Natural killer cell treated with Interleukin-12 subunit alpha and Interleukin-12 subunit beta and Interleukin-15 and Interleukin-18, amount 100 ng/mL, for 72 hours (primary cell): ENCODE measurements around the gene HSPA5. TPM values are rescaled to one million over a fixed set of nuclear protein-coding genes. Genes with fewer than 3 reads are reported as not detected.
"Not testable (repeated sequence)": the region's sequence is repeated elsewhere in the genome, so short reads cannot be mapped to it uniquely, and the experiment has no call there.

ENCODE experiments used
- ATAC-seq, 2 donors: fragments of 150-1000 bp; cut with Tn5 transposase in 1 of 2; sonication (Bioruptor Pico), chemical (Tn5 transposase) in 1 of 2; 2 replicates each; pipeline ENCODE4 v1.10.0; 2021
- DNase-seq: peaks from one replicate; pipeline ENCODE4 v3.0.0; 2022; ENCODE audit warnings: low spot score
- H3K27ac Mint-ChIP-seq, 2 donors: 1 replicate in 1 of 2; 2 replicates in 1 of 2; pipeline ENCODE4 v1.8.0; 2022; ENCODE audit warnings: mixed read lengths in 2 of 2, mild to moderate bottlenecking in 1 of 2, moderate library complexity in 1 of 2
- H3K27me3 Mint-ChIP-seq, 2 donors: 1 replicate in 1 of 2; 2 replicates in 1 of 2; pipeline ENCODE4 v1.8.0; 2022; ENCODE audit warnings: mixed read lengths in 2 of 2
- H3K36me3 Mint-ChIP-seq: one replicate; pipeline ENCODE4 v1.8.0; 2022; ENCODE audit warnings: mixed read lengths
- H3K4me1 Mint-ChIP-seq, 2 donors: 1 replicate in 1 of 2; 2 replicates in 1 of 2; pipeline ENCODE4 v1.8.0; 2022; ENCODE audit warnings: low read depth in 2 of 2, mixed read lengths in 2 of 2, mild to moderate bottlenecking in 1 of 2
- H3K4me3 Mint-ChIP-seq: one replicate; pipeline ENCODE4 v1.8.0; 2022; ENCODE audit warnings: mixed read lengths
- H3K9me3 Mint-ChIP-seq: 2 replicates; pipeline ENCODE4 v1.8.0; 2022; ENCODE audit warnings: mixed read lengths
- total RNA-seq, 2 donors: library from RNA; stranded (reverse); gene quantifications; one replicate each; pipeline ENCODE4 v1.2.3, GENCODE V29; 2022

The HSPA5 gene
- total RNA-seq, result 100 to 1,000 TPM; 319 to 344 TPM

- H3K9me3 Mint-ChIP-seq, result no peaks in the 10 kb centered on the region
- DNase-seq, result peak; percentile 100
- H3K27me3 Mint-ChIP-seq, result no peaks in the 10 kb centered on the region
- H3K27ac Mint-ChIP-seq, result peak within 1 kb of the TSS; percentile 94 to 97
- H3K36me3 Mint-ChIP-seq, result peaks cover 22% of the 10 kb centered on the region
- ATAC-seq, result peak; percentile 96 to 97
- peaks cover 38 to 39% of the 10 kb centered on the region in 2 donors for H3K4me1 Mint-ChIP-seq
- H3K4me3 Mint-ChIP-seq, result peak within 1 kb of the TSS; percentile 96
Observed at GRCh38 chr9:125241000-125241862, at the start of gene HSPA5. TSS of gene HSPA5 (minus strand) at chr9:125241343. CDS start at chr9:125241126, 217 bp downstream.

DNA sequence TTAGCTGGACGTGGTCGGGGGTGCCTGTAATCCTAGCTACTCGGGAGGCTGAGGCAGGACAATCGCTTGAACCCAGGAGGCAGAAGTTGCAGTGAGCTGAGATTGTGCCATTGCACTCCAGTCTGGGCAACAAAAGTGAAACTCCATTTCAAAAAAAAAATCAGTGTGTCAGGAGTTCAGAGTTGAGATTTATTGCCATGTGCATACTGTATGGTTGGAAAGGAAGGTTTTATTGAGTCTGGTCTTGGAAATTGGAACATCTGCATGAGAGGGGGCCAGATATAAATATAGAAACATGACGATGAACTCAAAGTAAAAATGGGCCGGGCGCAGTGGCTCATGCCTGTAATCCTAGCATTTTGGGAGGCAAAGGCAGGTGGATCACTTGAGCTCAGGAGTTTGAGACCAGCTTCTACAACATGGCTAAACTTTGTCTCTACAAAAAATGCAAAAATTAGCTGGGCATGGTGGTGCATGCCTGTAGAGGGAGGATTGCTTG is 45.8 kb upstream of the HSPA5 start:
- not testable (repeated sequence) for H3K36me3 Mint-ChIP-seq, H3K27me3 Mint-ChIP-seq, ATAC-seq, DNase-seq, H3K9me3 Mint-ChIP-seq, H3K4me3 Mint-ChIP-seq, H3K27ac Mint-ChIP-seq
- peaks cover 3 to 11% of the 10 kb centered on the region in 2 donors for H3K4me1 Mint-ChIP-seq

GRCh38 chr9:125284855-125285254 is 43.7 kb upstream of the HSPA5 start:
- H3K36me3 Mint-ChIP-seq, result no peaks in the 10 kb centered on the region
- no peak overlapping the region for H3K4me3 Mint-ChIP-seq
- no peaks in the 10 kb centered on the region for H3K9me3 Mint-ChIP-seq

DNA sequence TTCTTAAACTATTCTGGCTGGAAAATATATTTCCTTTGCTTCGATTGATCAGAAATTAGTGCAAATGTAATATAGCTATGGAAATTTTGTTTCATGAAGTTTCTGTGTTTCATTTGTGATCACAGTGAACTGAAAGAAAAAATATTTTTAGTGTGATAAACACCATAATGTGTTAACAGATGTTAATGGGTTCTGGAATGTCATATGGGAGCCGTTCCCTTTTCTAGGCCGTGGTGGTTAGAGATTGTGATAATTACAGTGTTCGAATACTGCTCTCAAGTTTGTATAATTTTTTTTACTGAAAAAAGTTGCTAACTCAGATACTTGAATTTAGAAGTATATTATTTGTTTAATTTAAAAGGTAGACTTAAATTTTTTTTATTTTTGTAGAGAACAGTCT is 39.8 kb upstream of the HSPA5 start:
- Mint-ChIP-seq H3K27me3 (no peaks in the 10 kb centered on the region), H3K27ac (no peak overlapping the region), H3K36me3 (no peaks in the 10 kb centered on the region), H3K4me3 (no peak overlapping the region), H3K4me1 (peaks cover 0 to 4% of the 10 kb centered on the region in 2 donors), H3K9me3 (no peaks in the 10 kb centered on the region)
- ATAC-seq (no peak), DNase-seq (no peak)

More at GRCh38 chr9:125284855-125285254, 43.7 kb upstream of the HSPA5 start:
- H3K27me3 Mint-ChIP-seq, result no peaks in the 10 kb centered on the region
- ATAC-seq, result no peak
- no peak overlapping the region for H3K27ac Mint-ChIP-seq
- peaks cover 3 to 11% of the 10 kb centered on the region in 2 donors for H3K4me1 Mint-ChIP-seq
- DNase-seq, result no peak

DNA sequence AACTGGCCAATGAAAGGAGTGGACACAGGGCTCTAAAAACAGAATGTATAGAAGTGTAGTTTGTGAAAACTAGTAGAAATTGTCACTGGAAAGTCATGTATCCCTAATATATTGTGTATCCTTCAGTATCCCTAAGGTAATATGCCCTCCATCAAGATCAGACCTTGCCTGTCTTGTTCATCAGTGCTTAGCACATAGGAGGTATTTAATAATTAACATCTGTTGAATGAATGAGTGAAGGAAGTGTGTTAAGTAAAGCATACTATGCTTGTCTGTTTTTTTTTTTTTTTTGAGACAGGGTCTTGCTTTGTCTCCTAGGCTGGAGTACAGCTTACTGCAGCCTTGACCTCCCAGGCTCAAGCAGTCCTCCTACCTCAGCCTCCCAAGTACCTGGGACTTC is 36.3 kb upstream of the HSPA5 start:
- Mint-ChIP-seq H3K4me3 (no peak overlapping the region), H3K27ac (no peak overlapping the region)
- DNase-seq, result no peak

GRCh38 chr9:125276771-125277170 is 35.6 kb upstream of the HSPA5 start:
- Mint-ChIP-seq H3K4me3 (no peak overlapping the region), H3K9me3 (no peaks in the 10 kb centered on the region)

More for the DNA sequence above, 36.3 kb upstream of the HSPA5 start:
- ATAC-seq, result no peak
- no peaks in the 10 kb centered on the region for H3K27me3 Mint-ChIP-seq
- H3K4me1 Mint-ChIP-seq, result peaks cover 8 to 10% of the 10 kb centered on the region in 2 donors
- no peaks in the 10 kb centered on the region for H3K9me3 Mint-ChIP-seq
- no peaks in the 10 kb centered on the region for H3K36me3 Mint-ChIP-seq

DNA sequence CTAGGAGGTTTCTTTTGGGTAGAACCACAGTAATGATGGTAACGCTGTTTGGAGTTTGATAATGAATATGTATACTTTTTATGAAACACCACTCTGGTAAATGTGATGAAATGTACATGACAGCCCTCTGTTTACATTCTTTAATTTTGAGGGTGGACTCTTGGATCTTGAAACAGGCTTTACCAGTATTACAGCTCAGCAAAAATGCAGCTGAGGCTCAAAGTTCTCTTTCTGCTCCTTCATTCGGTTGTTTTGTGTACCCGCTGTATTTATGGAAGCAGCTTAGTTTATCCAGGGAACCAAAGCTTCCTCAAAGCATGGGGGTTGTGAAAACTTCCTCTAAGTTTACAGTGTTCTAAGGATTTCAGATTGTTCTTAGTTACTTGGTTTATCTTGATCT is 31.6 kb upstream of the HSPA5 start:
- Mint-ChIP-seq H3K4me3 (no peak overlapping the region), H3K36me3 (no peaks in the 10 kb centered on the region), H3K4me1 (peaks cover 8 to 13% of the 10 kb centered on the region in 2 donors), H3K27me3 (no peaks in the 10 kb centered on the region), H3K27ac (no peak overlapping the region), H3K9me3 (no peaks in the 10 kb centered on the region)
- ATAC-seq (no peak), DNase-seq (no peak)

More at GRCh38 chr9:125276771-125277170, 35.6 kb upstream of the HSPA5 start:
- H3K27me3 Mint-ChIP-seq, result no peaks in the 10 kb centered on the region
- ATAC-seq (no peak), DNase-seq (no peak)
- H3K27ac Mint-ChIP-seq, result no peak overlapping the region
- H3K4me1 Mint-ChIP-seq, result peaks cover 8 to 10% of the 10 kb centered on the region in 2 donors
- no peaks in the 10 kb centered on the region for H3K36me3 Mint-ChIP-seq

DNA sequence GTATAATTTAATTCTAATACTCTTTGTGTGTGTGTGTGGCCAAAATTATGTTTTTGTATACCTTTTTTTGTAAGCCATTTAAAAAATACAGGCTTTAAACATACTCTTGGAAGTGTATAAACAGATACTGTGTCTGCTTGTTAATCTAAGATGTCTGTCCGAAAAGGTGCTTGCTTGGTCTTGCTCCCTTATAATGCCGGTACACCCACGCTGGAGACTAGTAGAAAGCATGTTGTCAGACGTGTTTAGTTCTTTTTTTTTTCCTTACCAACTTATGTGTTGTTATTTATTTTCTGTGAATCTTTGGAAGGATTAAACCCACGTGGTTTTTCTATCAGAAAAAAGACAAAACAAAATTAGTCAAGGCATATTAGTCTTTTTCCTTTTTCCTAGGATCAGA is 29.9 kb upstream of the HSPA5 start:
- Mint-ChIP-seq H3K4me1 (peaks cover 8 to 9% of the 10 kb centered on the region in 2 donors), H3K27me3 (no peaks in the 10 kb centered on the region), H3K27ac (no peak overlapping the region), H3K9me3 (no peaks in the 10 kb centered on the region), H3K4me3 (no peak overlapping the region), H3K36me3 (no peaks in the 10 kb centered on the region)
- ATAC-seq (no peak), DNase-seq (no peak)

- no peaks in the 10 kb centered on the region for H3K9me3 Mint-ChIP-seq
- ATAC-seq (no peak), DNase-seq (no peak)
- no peak overlapping the region for H3K27ac Mint-ChIP-seq
- peaks cover 16 to 18% of the 10 kb centered on the region in 2 donors for H3K4me1 Mint-ChIP-seq
- H3K36me3 Mint-ChIP-seq, result no peaks in the 10 kb centered on the region
- no peaks in the 10 kb centered on the region for H3K27me3 Mint-ChIP-seq
- no peak overlapping the region for H3K4me3 Mint-ChIP-seq
Observed at GRCh38 chr9:125269014-125269397, 27.9 kb upstream of the HSPA5 start.

GRCh38 chr9:125268394-125269013 is 27.4 kb upstream of the HSPA5 start:
- no peak overlapping the region for H3K4me3 Mint-ChIP-seq
- peaks cover 19 to 21% of the 10 kb centered on the region in 2 donors for H3K4me1 Mint-ChIP-seq
- peaks cover 4% of the 10 kb centered on the region for H3K36me3 Mint-ChIP-seq
- no peaks in the 10 kb centered on the region for H3K9me3 Mint-ChIP-seq
- H3K27ac Mint-ChIP-seq, result peak overlapping the region in 1 of 2 donors; percentile 47
- ATAC-seq (no peak), DNase-seq (no peak)
- no peaks in the 10 kb centered on the region for H3K27me3 Mint-ChIP-seq

DNA sequence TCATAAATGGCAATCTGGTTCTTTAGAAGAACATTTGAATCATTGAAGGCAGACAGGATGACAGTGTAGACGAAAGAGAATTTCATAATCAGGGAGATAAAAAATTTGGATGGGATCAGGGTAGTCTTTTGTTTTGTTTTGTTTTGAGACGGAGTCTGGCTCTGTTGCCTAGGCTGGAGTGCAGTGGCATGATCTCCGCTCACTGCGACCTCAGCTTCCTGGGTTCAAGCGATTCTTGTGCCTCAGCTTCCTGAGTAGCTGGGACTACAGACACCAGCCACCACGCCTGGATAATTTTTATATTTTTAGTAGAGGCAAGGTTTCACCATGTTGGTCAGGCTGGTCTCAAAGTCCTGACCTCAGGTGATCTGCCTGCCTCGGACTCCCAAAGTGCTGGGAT is 22.9 kb upstream of the HSPA5 start:
- not testable (repeated sequence) for DNase-seq, ATAC-seq
- peak overlapping the region in 1 of 2 donors; percentile 64 for H3K27ac Mint-ChIP-seq

DNA sequence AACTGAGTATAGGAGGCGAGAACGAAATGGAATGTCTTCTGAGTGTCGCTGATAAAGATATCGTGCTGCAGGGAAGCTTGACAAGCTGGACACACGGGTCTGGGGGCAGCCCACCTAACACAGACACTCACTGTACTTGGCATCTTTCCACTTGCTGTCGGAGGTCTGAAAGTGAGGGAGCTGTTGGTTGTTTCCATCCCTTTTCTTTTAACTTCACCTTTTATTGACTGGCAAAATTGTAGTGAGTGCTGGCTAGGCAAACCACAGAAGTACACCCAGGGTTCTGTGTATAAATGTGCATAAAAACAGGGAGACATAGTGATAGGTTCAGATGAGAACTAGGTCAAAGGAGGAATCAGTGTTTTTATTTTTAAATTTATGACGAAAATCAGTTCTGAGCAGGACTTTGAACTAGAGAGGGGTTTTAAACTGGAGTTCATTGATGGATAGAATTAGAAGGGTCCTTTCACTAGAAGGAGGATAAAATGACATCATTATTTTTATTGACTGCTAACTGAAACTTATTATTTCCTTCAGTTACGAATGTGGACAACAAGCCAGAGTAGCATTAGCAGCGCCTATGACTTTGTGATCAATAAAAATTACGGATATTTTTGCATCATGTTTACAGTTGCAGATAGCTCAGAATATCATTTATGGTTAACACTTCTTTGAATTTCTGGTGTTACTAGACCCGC is 21.3 kb upstream of the HSPA5 start:
- ATAC-seq (no peak), DNase-seq (no peak)
- Mint-ChIP-seq H3K36me3 (peaks cover 8% of the 10 kb centered on the region), H3K4me3 (peak overlapping the region; percentile 99), H3K4me1 (peaks cover 29 to 34% of the 10 kb centered on the region in 2 donors), H3K27ac (peak overlapping the region; percentile 90 to 94), H3K9me3 (no peaks in the 10 kb centered on the region), H3K27me3 (no peaks in the 10 kb centered on the region)

More for the DNA sequence above, 22.9 kb upstream of the HSPA5 start:
- H3K36me3 Mint-ChIP-seq, H3K27me3 Mint-ChIP-seq, H3K9me3 Mint-ChIP-seq: not testable (repeated sequence)
- Mint-ChIP-seq H3K4me1 (peaks cover 32 to 34% of the 10 kb centered on the region in 2 donors), H3K4me3 (peak overlapping the region; percentile 55)

GRCh38 chr9:125261501-125262293 is 20.6 kb upstream of the HSPA5 start, which contains the start of gene GAPVD1:
TSS of gene GAPVD1 (plus strand) at chr9:125261826. CDS start at chr9:125298922, 37,096 bp downstream.
- peaks cover 29 to 34% of the 10 kb centered on the region in 2 donors for H3K4me1 Mint-ChIP-seq
- H3K4me3 Mint-ChIP-seq, result peak within 1 kb of the TSS; percentile 99
- no peaks in the 10 kb centered on the region for H3K9me3 Mint-ChIP-seq
- ATAC-seq (peak; percentile 99 to 100), DNase-seq (peak; percentile 97)
- H3K27me3 Mint-ChIP-seq, result no peaks in the 10 kb centered on the region
- peak within 1 kb of the TSS; percentile 90 to 94 for H3K27ac Mint-ChIP-seq
- H3K36me3 Mint-ChIP-seq, result peaks cover 8% of the 10 kb centered on the region
